Lung (tissue), 12 donors: ENCODE results near the gene TMA7B. TPM values are rescaled to one million over a fixed set of nuclear protein-coding genes. Genes with fewer than 3 reads are reported as not detected.

Experiments
- ATAC-seq: fragments of 200-7000 bp; cut with Tn5 transposase; one replicate; pipeline ENCODE4 v1.9.1; 2020; ENCODE audit warnings: moderate number of reproducible peaks; ENCODE audit not compliant: insufficient read depth, low FRiP score
- DNase-seq, 3 donors: peaks; one replicate each; pipeline ENCODE4 v3.0.0-alpha.2; 2013 to 2017
- H3K27ac ChIP-seq, 2 donors: one replicate each; pipeline ENCODE4 v1.5.1; 2013; ENCODE audit warnings: mild to moderate bottlenecking in 2 of 2, moderate library complexity in 2 of 2, control low read depth in 1 of 2, inconsistent platforms in 1 of 2, low read depth in 1 of 2, low read length in 1 of 2
- H3K27me3 ChIP-seq, 3 donors: one replicate each; pipeline ENCODE4 v1.5.1; 2013; ENCODE audit warnings: low read length in 2 of 3; ENCODE audit not compliant: control insufficient read depth in 3 of 3, insufficient read depth in 3 of 3
- H3K36me3 ChIP-seq, 4 donors: one replicate each; pipeline ENCODE4 v1.5.1; 2013; ENCODE audit warnings: low read length in 4 of 4, mild to moderate bottlenecking in 1 of 4, moderate library complexity in 1 of 4; ENCODE audit not compliant: control insufficient read depth in 4 of 4, insufficient read depth in 4 of 4
- H3K4me1 ChIP-seq, 5 donors: one replicate each; pipeline ENCODE4 v1.5.1; 2013; ENCODE audit warnings: low read length in 5 of 5, mild to moderate bottlenecking in 2 of 5, moderate library complexity in 1 of 5; ENCODE audit not compliant: control insufficient read depth in 5 of 5, insufficient read depth in 5 of 5
- H3K4me3 ChIP-seq: one replicate; pipeline ENCODE4 v1.5.1; 2013; ENCODE audit warnings: mild to moderate bottlenecking, control low read depth, moderate library complexity
- H3K9ac ChIP-seq, 2 donors: one replicate each; pipeline ENCODE4 v1.5.1; 2013; ENCODE audit warnings: low read length in 2 of 2, control low read depth in 1 of 2; ENCODE audit not compliant: insufficient read depth in 1 of 2
- H3K9me3 ChIP-seq, 4 donors: one replicate each; pipeline ENCODE4 v1.5.1; 2013; ENCODE audit warnings: low read length in 3 of 4, mild to moderate bottlenecking in 1 of 4, moderate library complexity in 1 of 4; ENCODE audit not compliant: control insufficient read depth in 4 of 4, insufficient read depth in 3 of 4
- WGBS, 2 donors: extraction: QIAGEN DNeasy Blood & Tissue Kit; methylation state at CpG; one replicate each; pipeline ENCODE4 v1.1.7; 2013; 5-methylcytosine and 5-hydroxymethylcytosine counted together
- polyA plus RNA-seq, 2 donors: library from polyadenylated mRNA; stranded (reverse); fragments of 200-250 nt; gene quantifications; one replicate each; pipeline ENCODE4 v1.2.1, GENCODE V29; 2013
- total RNA-seq, 2 donors: library from RNA; depleted of rRNA in 1 of 2; stranded (reverse); fragments of >200 nt in 1 of 2; gene quantifications; one replicate each; pipeline ENCODE4 v1.2.1, GENCODE V29; 2014 to 2021
- TF ChIP-seq, protein P1 (sequence below): IDR thresholded peaks from 2 replicates; pipeline ENCODE4 v1.5.1; 2012; ENCODE audit warnings: mild to moderate bottlenecking; ENCODE audit errors: control extremely low read depth, extremely low read depth
- donor health status: control.
- donor health status: control.
- donor health status: Bipolar disorder and iron deficiency.
- donor health status: healthy.
- donor health status: DM: yes; HTN: yes; CAD: no.

The TMA7B gene
- total and polyA plus RNA-seq, 4 donors, result 0.31 to 0.57 (median 0.38) TPM

DNA sequence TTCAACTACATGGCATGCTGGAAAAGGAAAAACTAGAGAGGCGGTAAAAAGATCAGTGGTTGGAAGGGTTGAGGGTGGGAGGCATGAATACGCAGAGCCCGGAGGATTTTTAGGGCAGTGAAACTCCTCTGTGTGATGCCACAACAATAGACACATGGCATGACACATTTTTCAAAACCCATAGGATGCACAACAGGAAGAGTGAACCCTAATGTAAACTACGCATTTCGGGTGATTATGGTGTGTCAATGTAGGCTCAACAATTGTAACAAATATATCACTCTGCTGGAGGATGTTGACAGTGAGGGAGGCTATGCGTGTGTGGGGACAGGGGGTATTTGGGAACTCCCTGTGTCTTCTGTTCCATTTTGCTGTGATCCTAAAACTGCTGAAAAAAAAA lies 18.9 kb downstream of the TMA7B start:
- no peak for ATAC-seq
- Histone ChIP-seq H3K9ac (no peak overlapping the region), H3K9me3 (peaks cover 0 to 6% (median 0%) of the 10 kb centered on the region in 4 donors), H3K4me3 (no peak overlapping the region), H3K36me3 (no peaks in the 10 kb centered on the region), H3K4me1 (no peaks in the 10 kb centered on the region), H3K27ac (no peak overlapping the region), H3K27me3 (peaks cover 0 to 42% (median 4%) of the 10 kb centered on the region in 3 donors)
- no peak for DNase-seq
- 59 to 72% methylated on average over 6 of the region's 6 CpGs for WGBS, 2 donors
- TF ChIP-seq, protein P1, sequence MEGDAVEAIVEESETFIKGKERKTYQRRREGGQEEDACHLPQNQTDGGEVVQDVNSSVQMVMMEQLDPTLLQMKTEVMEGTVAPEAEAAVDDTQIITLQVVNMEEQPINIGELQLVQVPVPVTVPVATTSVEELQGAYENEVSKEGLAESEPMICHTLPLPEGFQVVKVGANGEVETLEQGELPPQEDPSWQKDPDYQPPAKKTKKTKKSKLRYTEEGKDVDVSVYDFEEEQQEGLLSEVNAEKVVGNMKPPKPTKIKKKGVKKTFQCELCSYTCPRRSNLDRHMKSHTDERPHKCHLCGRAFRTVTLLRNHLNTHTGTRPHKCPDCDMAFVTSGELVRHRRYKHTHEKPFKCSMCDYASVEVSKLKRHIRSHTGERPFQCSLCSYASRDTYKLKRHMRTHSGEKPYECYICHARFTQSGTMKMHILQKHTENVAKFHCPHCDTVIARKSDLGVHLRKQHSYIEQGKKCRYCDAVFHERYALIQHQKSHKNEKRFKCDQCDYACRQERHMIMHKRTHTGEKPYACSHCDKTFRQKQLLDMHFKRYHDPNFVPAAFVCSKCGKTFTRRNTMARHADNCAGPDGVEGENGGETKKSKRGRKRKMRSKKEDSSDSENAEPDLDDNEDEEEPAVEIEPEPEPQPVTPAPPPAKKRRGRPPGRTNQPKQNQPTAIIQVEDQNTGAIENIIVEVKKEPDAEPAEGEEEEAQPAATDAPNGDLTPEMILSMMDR, result no peak

DNA sequence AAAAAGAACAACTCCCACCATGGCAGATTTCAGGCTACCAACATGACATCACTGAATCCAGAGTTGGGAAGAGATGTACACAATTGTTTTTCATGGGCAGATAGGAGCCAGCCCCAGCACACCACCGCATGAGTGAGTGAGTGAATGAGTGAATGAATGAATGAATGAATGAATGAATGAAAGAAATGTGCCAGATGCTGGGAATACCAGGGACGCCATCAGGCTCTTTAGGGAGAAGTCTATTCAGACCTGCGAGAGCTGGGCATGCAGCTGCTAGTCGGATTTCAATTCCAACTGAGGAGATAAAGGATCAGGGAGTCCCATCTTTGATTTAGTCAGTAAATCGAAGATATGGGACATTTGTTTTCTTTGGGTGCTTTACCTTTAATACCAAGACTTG lies 19.3 kb downstream of the TMA7B start:
- Histone ChIP-seq H3K27me3 (peaks cover 0 to 44% (median 4%) of the 10 kb centered on the region in 3 donors), H3K9ac (no peak overlapping the region), H3K27ac (no peak overlapping the region), H3K4me3 (no peak overlapping the region), H3K36me3 (no peaks in the 10 kb centered on the region), H3K4me1 (no peaks in the 10 kb centered on the region), H3K9me3 (peaks cover 0 to 6% (median 0%) of the 10 kb centered on the region in 4 donors)
- DNase-seq, result no peak
- 88 to 94% methylated on average over 5 of the region's 5 CpGs for WGBS, 2 donors
- TF ChIP-seq, protein P1, result no peak
- ATAC-seq, result no peak

DNA sequence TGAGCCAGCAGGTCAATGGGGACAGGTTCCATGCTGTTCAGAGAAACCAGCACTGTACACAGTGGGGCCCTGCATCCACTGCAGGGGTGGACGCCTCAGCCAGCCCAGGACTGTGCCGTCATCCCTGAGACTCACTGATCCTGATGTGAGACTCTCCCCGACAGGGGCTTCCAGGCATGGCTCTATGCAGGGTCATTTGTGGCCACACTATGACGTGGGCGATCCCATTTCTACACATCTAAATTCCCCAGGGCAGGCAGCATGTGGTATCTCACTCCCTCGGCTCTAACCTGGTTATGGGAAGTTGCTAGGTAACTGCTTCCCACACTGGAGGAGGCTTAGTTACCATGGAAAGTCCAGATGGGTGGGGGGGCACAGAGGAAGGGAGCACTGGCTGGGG lies 20.4 kb downstream of the TMA7B start:
- DNase-seq (no peak), ATAC-seq (no peak)
- H3K4me1 ChIP-seq, result no peaks in the 10 kb centered on the region
- no peaks in the 10 kb centered on the region for H3K36me3 ChIP-seq
- WGBS, 2 donors, result 74 to 84% methylated on average over 6 of the region's 6 CpGs
- TF ChIP-seq, protein P1, result no peak
- H3K9me3 ChIP-seq, result peaks cover 0 to 6% (median 0%) of the 10 kb centered on the region in 4 donors
- H3K9ac ChIP-seq, result no peak overlapping the region
- H3K4me3 ChIP-seq, result no peak overlapping the region
- H3K27me3 ChIP-seq, result peaks cover 0 to 45% (median 4%) of the 10 kb centered on the region in 3 donors
- no peak overlapping the region for H3K27ac ChIP-seq

DNA sequence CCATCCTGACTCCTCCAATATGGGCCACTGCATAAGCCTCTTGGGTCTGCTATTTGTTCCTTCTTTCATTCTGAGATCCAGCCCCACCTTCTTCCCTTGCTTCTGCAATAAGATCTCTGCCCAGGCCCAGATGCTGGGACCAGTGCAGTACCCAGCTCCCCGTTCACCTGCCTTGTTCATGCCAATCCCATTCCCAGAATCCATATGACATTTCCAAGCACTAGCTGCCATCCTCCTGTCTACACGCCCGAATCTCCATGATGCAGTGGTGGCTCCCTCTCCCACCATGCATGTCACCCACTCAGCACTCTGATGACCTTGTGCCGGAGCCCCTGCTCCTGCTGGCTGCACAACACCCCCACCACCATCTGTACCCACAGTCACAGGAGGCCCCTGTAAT lies 23.1 kb downstream of the TMA7B start:
- Histone ChIP-seq H3K27ac (no peak overlapping the region), H3K36me3 (no peaks in the 10 kb centered on the region), H3K9me3 (peaks cover 0 to 4% (median 0%) of the 10 kb centered on the region in 4 donors), H3K4me3 (no peak overlapping the region), H3K9ac (no peak overlapping the region), H3K27me3 (peaks cover 0 to 35% (median 2%) of the 10 kb centered on the region in 3 donors), H3K4me1 (no peaks in the 10 kb centered on the region)
- 91 to 97% methylated on average over 4 of the region's 4 CpGs for WGBS, 2 donors
- ATAC-seq (no peak), DNase-seq (no peak)
- TF ChIP-seq, protein P1, result no peak
